HepG2 (cell line): ENCODE data around the gene CPT1C. TPM values are rescaled to one million over a fixed set of nuclear protein-coding genes. Genes with fewer than 3 reads are reported as not detected.

Experiments
- AGO2 ChIP-seq: fragments of 200-400 bp; formaldehyde crosslinking; optimal IDR thresholded peaks from 2 replicates; pipeline ENCODE3; 2017; ENCODE audit warnings: mild to moderate bottlenecking, low read depth, low read length, moderate library complexity
- CHCHD3 ChIP-seq: sonication (generic); formaldehyde crosslinking; IDR thresholded peaks from 2 replicates; pipeline ENCODE4 v1.8.0; 2022; ENCODE audit warnings: mild to moderate bottlenecking, missing genetic modification reagents, moderate library complexity
- EP300 ChIP-seq, 3 experiments: sonication (generic) in 1 of 3; formaldehyde crosslinking in 1 of 3; IDR thresholded peaks; 2 replicates each; pipeline versions ENCODE4 v1.5.1 to v1.6.1; 2011 to 2020; ENCODE audit warnings: low read depth in 2 of 3, low read length in 2 of 3, borderline replicate concordance in 1 of 3, improper control_type of control experiment in 1 of 3, mild to moderate bottlenecking in 1 of 3, missing genetic modification reagents in 1 of 3, moderate library complexity in 1 of 3
- GLI4 ChIP-seq: sonication (generic); formaldehyde crosslinking; IDR thresholded peaks from 2 replicates; pipeline ENCODE4 v1.5.1; 2020; ENCODE audit warnings: missing genetic modification reagents, mild to moderate bottlenecking, moderate library complexity, borderline replicate concordance
- HNF4A ChIP-seq: sonication (generic); formaldehyde crosslinking; IDR thresholded peaks from 2 replicates; pipeline ENCODE4 v1.4.0; 2020; ENCODE audit warnings: missing genetic modification reagents
- HOXD1 ChIP-seq: sonication (generic); formaldehyde crosslinking; IDR thresholded peaks from 2 replicates; pipeline ENCODE4 v1.5.0; 2020; ENCODE audit warnings: missing genetic modification reagents
- KAT2B ChIP-seq: fragments of 150-350 bp; IDR thresholded peaks from 2 replicates; pipeline ENCODE4 v1.6.1; 2014; ENCODE audit warnings: low read depth, low read length, borderline replicate concordance
- PITX1 ChIP-seq: sonication (generic); formaldehyde crosslinking; IDR thresholded peaks from 2 replicates; pipeline ENCODE4 v1.5.1; 2020; ENCODE audit warnings: mild to moderate bottlenecking, missing genetic modification reagents
- SALL1 ChIP-seq: sonication (generic); formaldehyde crosslinking; IDR thresholded peaks from 2 replicates; pipeline ENCODE4 v1.8.0; 2022; ENCODE audit warnings: mild to moderate bottlenecking, missing genetic modification reagents
- SETDB1 ChIP-seq: sonication (generic); formaldehyde crosslinking; IDR thresholded peaks from 2 replicates; pipeline ENCODE4 v1.5.1; 2020; ENCODE audit warnings: missing genetic modification reagents, mild to moderate bottlenecking, borderline replicate concordance
- SPEN ChIP-seq: sonication (generic); formaldehyde crosslinking; IDR thresholded peaks from 2 replicates; pipeline ENCODE4 v1.5.1; 2020; ENCODE audit warnings: low read depth, mild to moderate bottlenecking, missing genetic modification reagents
- TBX3 ChIP-seq: fragments of 450-650 bp; IDR thresholded peaks from 2 replicates; pipeline ENCODE4 v1.6.1; 2017; ENCODE audit warnings: antibody characterized with exemption, mild to moderate bottlenecking, inconsistent platforms, borderline replicate concordance
- THAP11 ChIP-seq: IDR thresholded peaks from 2 replicates; pipeline ENCODE4 v1.6.1; 2016; ENCODE audit warnings: missing biosample characterization, missing genetic modification reagents
- XBP1 ChIP-seq: sonication (generic); formaldehyde crosslinking; IDR thresholded peaks from 2 replicates; pipeline ENCODE4 v1.5.0; 2020; ENCODE audit warnings: missing genetic modification reagents
- XRCC5 ChIP-seq: fragments of 200-400 bp; formaldehyde crosslinking; optimal IDR thresholded peaks from 2 replicates; pipeline ENCODE3; 2017; ENCODE audit warnings: mild to moderate bottlenecking, low read length
- ZNF629 ChIP-seq: sonication (generic); formaldehyde crosslinking; conservative IDR thresholded peaks from 2 replicates; pipeline ENCODE4 v1.5.0; 2020; ENCODE audit warnings: missing genetic modification reagents
- ZNF878 ChIP-seq: sonication (generic); formaldehyde crosslinking; IDR thresholded peaks from 2 replicates; pipeline ENCODE4 v1.8.1; 2023; ENCODE audit warnings: mild to moderate bottlenecking, missing genetic modification reagents, moderate library complexity
- ZNF891 ChIP-seq: sonication (generic); formaldehyde crosslinking; IDR thresholded peaks from 2 replicates; pipeline ENCODE4 v1.5.0; 2020; ENCODE audit warnings: mild to moderate bottlenecking, missing genetic modification reagents
- polyA plus RNA-seq, 8 experiments: library from polyadenylated mRNA; depleted of rRNA in 3 of 8; stranded (reverse) in 7 of 8; unstranded in 1 of 8; fragments of >200 nt; fragmentation: Illumina TruSeq in 4 of 8; extraction: Trizol in 4 of 8; gene quantifications; 2 replicates each; pipeline versions ENCODE4 v1.2.1 to v1.2.3, GENCODE V29; 2011 to 2016; ENCODE audit warnings: low read depth in 4 of 8, missing spikeins in 1 of 8, mixed read lengths in 1 of 8; ENCODE audit not compliant: insufficient read depth in 1 of 8
- total RNA-seq, 5 experiments: library from RNA; depleted of rRNA; stranded (reverse); fragments of >200 nt; fragmentation: Illumina TruSeq; extraction: Trizol; gene quantifications; 2 replicates each; pipeline ENCODE4 v1.2.3, GENCODE V29; 2016; ENCODE audit warnings: low read depth in 1 of 5
- TF ChIP-seq, protein P1 (sequence below): sonication (generic); formaldehyde crosslinking; conservative IDR thresholded peaks from 2 replicates; pipeline ENCODE4 v1.8.1; 2023; ENCODE audit warnings: missing genetic modification reagents
- TF ChIP-seq, protein P2 (sequence below): sonication (generic); formaldehyde crosslinking; IDR thresholded peaks from 2 replicates; pipeline ENCODE4 v1.5.1; 2020; ENCODE audit warnings: missing genetic modification reagents, mild to moderate bottlenecking, borderline replicate concordance
- TF ChIP-seq, protein P3 (sequence below): sonication (generic); formaldehyde crosslinking; IDR thresholded peaks from 2 replicates; pipeline ENCODE4 v1.8.0; 2023; ENCODE audit warnings: mild to moderate bottlenecking, missing genetic modification reagents
- TF ChIP-seq, protein P4 (sequence below): sonication (generic); formaldehyde crosslinking; IDR thresholded peaks from 2 replicates; pipeline ENCODE4 v1.4.0; 2020; ENCODE audit warnings: missing genetic modification reagents, low read depth, mild to moderate bottlenecking, borderline replicate concordance

CPT1C gene
- total and polyA plus RNA-seq, 2 of the 13 experiments (the other 11 are each of a cell fraction or from before 2014, with no cell fraction given): 0.18 TPM; not detected in 1

DNA sequence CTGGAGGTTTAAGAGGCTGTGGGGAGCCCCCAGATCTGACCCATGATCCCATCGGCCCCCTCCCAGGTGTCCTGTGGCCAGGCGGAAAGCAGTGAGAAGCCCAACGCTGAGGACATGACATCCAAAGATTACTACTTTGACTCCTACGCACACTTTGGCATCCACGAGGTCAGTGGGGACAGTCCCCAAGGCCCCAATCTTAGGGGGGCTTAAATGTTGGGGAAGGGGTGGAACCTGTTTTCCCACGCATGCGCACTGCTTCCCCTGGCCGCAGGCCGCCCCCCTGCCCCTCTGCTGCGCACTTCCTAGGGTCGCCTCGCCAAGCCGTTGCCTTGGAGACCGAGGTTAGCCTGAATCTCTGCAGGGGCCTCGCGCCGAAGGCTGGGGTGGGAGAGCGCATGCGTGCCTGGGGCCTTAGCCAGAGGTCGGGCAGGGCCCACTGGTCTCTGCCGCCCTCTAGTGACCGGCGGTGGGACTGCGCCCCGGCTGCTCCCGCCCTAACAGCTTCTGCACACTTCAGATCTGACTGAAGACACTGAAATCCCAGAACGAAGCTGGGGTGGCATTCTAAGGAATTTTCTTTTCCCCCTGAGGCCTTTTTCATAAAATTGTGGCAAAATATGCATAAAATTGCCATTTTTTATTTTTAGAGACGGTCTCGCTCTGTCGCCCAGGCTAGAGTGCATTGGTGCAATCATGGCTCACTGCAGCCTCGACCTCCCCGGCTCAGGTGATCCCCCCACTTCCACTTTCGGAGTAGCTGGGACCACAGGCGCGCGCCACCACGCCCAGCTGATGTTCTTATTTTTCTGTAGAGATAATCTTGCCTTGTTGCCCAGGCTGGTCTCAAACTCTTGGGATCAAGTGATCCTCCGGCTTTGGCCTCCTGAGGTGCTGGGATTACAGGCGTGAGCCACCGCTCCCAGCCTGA, 10.2 kb upstream of the CPT1C start (continued):
- TF ChIP-seq, protein P1, sequence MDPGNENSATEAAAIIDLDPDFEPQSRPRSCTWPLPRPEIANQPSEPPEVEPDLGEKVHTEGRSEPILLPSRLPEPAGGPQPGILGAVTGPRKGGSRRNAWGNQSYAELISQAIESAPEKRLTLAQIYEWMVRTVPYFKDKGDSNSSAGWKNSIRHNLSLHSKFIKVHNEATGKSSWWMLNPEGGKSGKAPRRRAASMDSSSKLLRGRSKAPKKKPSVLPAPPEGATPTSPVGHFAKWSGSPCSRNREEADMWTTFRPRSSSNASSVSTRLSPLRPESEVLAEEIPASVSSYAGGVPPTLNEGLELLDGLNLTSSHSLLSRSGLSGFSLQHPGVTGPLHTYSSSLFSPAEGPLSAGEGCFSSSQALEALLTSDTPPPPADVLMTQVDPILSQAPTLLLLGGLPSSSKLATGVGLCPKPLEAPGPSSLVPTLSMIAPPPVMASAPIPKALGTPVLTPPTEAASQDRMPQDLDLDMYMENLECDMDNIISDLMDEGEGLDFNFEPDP (CRISPR knock-in tag): no peak
- TF ChIP-seq GLI4 (CRISPR knock-in tag) (no peak), THAP11 (CRISPR knock-in tag) (peak; percentile 56; the same call in 1 of the 2 replicates), XBP1 (CRISPR knock-in tag) (no peak), ZNF629 (CRISPR knock-in tag) (no peak), ZNF891 (CRISPR knock-in tag) (no peak), PITX1 (CRISPR knock-in tag) (no peak; the same call in 1 of the 2 replicates), SETDB1 (no peak), AGO2 (peak; percentile 66), XRCC5 (peak; percentile 93), ZNF878 (CRISPR knock-in tag) (no peak), TBX3 (no peak), CHCHD3 (no peak), SPEN (CRISPR knock-in tag) (no peak), HOXD1 (CRISPR knock-in tag) (no peak), HNF4A (no peak), KAT2B (no peak), SALL1 (CRISPR knock-in tag) (peak; percentile 44; the same call in 1 of the 2 replicates), EP300 (IDR thresholded peaks at IDR 0.05; ENCODE audit: low read depth in 2 of 2, low read length in 2 of 2) (no peak), EP300 (CRISPR knock-in tag; IDR thresholded peaks at IDR 0.05; ENCODE audit: borderline replicate concordance) (no peak)
- TF ChIP-seq, protein P2, sequence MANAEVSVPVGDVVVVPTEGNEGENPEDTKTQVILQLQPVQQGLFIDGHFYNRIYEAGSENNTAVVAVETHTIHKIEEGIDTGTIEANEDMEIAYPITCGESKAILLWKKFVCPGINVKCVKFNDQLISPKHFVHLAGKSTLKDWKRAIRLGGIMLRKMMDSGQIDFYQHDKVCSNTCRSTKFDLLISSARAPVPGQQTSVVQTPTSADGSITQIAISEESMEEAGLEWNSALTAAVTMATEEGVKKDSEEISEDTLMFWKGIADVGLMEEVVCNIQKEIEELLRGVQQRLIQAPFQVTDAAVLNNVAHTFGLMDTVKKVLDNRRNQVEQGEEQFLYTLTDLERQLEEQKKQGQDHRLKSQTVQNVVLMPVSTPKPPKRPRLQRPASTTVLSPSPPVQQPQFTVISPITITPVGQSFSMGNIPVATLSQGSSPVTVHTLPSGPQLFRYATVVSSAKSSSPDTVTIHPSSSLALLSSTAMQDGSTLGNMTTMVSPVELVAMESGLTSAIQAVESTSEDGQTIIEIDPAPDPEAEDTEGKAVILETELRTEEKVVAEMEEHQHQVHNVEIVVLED: peak; percentile 16; the same call in 1 of the 2 replicates
- TF ChIP-seq, protein P3, sequence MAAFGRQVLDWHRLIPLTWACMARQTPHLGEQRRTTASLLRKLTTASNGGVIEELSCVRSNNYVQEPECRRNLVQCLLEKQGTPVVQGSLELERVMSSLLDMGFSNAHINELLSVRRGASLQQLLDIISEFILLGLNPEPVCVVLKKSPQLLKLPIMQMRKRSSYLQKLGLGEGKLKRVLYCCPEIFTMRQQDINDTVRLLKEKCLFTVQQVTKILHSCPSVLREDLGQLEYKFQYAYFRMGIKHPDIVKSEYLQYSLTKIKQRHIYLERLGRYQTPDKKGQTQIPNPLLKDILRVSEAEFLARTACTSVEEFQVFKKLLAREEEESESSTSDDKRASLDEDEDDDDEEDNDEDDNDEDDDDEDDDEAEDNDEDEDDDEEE (CRISPR knock-in tag): no peak
- TF ChIP-seq, protein P4, sequence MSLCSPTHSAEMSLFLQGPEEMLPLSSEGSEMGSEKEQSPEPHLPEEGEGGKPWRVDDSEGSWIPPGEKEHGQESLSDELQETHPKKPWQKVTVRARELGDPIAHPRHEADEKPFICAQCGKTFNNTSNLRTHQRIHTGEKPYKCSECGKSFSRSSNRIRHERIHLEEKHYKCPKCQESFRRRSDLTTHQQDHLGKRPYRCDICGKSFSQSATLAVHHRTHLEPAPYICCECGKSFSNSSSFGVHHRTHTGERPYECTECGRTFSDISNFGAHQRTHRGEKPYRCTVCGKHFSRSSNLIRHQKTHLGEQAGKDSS: no peak
